ENCODE data around the gene UROC1. TPM values are rescaled to one million over a fixed set of nuclear protein-coding genes. Genes with fewer than 3 reads are reported as not detected.
A peak's percentile ranks its signal among the peaks of the same experiment; 100 is the strongest.

UROC1 gene
- total RNA-seq, 1 experiment from 2014 or later, result not detected

DNA sequence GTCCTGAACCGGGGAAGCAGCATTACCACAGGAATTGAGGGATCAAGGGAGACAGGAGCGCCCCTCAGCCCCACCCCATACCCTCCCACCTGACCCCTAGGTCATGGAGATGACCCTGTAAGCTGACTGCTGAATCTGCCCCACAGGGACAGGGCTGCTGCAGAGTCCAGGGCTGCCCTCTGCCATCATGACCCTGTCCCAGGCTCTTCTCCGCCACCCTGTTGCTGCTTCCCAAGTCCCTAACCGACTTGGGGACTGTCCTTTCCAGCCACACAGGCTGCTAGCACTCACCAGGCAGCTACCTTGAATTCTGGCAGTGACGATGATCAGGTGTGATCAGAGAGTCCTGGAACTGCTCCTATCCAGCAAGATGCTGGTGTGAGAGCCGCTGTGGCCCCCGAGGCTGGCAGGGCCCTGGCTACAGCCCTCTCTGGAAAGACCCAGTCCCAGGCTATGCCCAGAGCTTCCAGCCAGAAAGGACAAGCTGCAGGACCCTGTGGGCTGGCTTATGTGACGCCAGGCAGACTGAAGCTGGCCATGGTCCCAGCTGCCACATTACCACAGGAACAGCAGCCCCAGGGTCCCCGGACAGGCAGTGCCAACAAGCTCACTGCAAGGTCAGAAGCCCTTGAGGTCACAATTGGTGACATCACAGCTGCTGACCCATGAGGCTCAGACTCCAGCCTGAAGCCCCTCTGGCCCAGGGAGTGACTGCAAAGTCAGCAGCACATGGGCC is 40.9 kb upstream of the UROC1 start, which contains the start of gene C3orf22:
Gene C3orf22 (minus strand): TSS at position 597 of the 736 bp plus-strand sequence. CDS start 5,542 bp downstream, outside the sequence.
- no peak within 1 kb of the TSS for H2BK12ac ChIP-seq (ENCODE audit: insufficient read length, low read depth, low read length)
- H3K9ac ChIP-seq (ENCODE audit: extremely low read depth, insufficient read length, low read length), result no peak within 1 kb of the TSS
- H3K23me2 ChIP-seq (ENCODE audit: insufficient read length, low read depth, low read length, poor library complexity, severe bottlenecking), result no peaks in the 10 kb centered on the region
- Mint-ChIP-seq H3K27ac (no peak within 1 kb of the TSS; a peak in 1 of 7 replicates), H3K27me3 (ENCODE audit: low read depth) (no peaks in the 10 kb centered on the region; the same call in none of the 2 replicates), H3K4me3 (no peak within 1 kb of the TSS), H3K36me3 (ENCODE audit: insufficient read depth in 1 of 3, low read depth in 3 of 3) (no peaks in the 10 kb centered on the region), H3K9me3 (peaks cover 0 to 4% of the 10 kb centered on the region in 2 experiments; a peak in 2 of 5 replicates), H3K4me1 (peaks cover 3 to 4% of the 10 kb centered on the region in 2 experiments; a peak in 2 of 4 replicates)
- H3K56ac ChIP-seq (ENCODE audit: insufficient read length, low read depth, low read length), result no peak within 1 kb of the TSS
- no peak within 1 kb of the TSS for H4K91ac ChIP-seq (ENCODE audit: insufficient read length, low read depth, low read length)
- H2BK15ac ChIP-seq (ENCODE audit: low read depth, low read length), result no peak within 1 kb of the TSS
- no peak within 1 kb of the TSS for H3K18ac ChIP-seq (ENCODE audit: insufficient read length, low read depth, low read length)
- H4K20me1 ChIP-seq (ENCODE audit: control insufficient read depth, insufficient read depth, insufficient read length), result no peaks in the 10 kb centered on the region
- H3K4ac ChIP-seq (ENCODE audit: low read depth, low read length), result no peak within 1 kb of the TSS
- no CpG with 5 or more reads among the region's 9 CpGs for WGBS (ENCODE audit: extremely low coverage, insufficient read length, low lambda C conversion rate)
- H3K27me3 ChIP-seq (ENCODE audit: insufficient read depth, low read length), result no peaks in the 10 kb centered on the region
- H2BK20ac ChIP-seq (ENCODE audit: low read depth, low read length, poor library complexity, severe bottlenecking), result no peak within 1 kb of the TSS
- TF ChIP-seq, protein P1, sequence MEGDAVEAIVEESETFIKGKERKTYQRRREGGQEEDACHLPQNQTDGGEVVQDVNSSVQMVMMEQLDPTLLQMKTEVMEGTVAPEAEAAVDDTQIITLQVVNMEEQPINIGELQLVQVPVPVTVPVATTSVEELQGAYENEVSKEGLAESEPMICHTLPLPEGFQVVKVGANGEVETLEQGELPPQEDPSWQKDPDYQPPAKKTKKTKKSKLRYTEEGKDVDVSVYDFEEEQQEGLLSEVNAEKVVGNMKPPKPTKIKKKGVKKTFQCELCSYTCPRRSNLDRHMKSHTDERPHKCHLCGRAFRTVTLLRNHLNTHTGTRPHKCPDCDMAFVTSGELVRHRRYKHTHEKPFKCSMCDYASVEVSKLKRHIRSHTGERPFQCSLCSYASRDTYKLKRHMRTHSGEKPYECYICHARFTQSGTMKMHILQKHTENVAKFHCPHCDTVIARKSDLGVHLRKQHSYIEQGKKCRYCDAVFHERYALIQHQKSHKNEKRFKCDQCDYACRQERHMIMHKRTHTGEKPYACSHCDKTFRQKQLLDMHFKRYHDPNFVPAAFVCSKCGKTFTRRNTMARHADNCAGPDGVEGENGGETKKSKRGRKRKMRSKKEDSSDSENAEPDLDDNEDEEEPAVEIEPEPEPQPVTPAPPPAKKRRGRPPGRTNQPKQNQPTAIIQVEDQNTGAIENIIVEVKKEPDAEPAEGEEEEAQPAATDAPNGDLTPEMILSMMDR (conservative IDR thresholded peaks at IDR 0.05), result no peak
- peak; percentile 24 for DNase-seq
- no peak within 1 kb of the TSS for H3K4me2 ChIP-seq (ENCODE audit: insufficient read depth, insufficient read length, low read length)
- H3K79me1 ChIP-seq (ENCODE audit: insufficient read depth, low read depth, low read length, poor library complexity, severe bottlenecking), result no peaks in the 10 kb centered on the region
- H2BK120ac ChIP-seq (ENCODE audit: low read depth, low read length, poor library complexity, severe bottlenecking), result no peak within 1 kb of the TSS
- no peak within 1 kb of the TSS for H4K8ac ChIP-seq (replicated peaks; ENCODE audit: insufficient read length, low read depth, low read length)
- no peak within 1 kb of the TSS for H2BK5ac ChIP-seq (ENCODE audit: insufficient read length, low read length)
- H3T11ph ChIP-seq (ENCODE audit: low read length), result no peak within 1 kb of the TSS
- no peak within 1 kb of the TSS for H3K14ac ChIP-seq (ENCODE audit: insufficient read depth, low read length)
- H3K9me3 ChIP-seq (ENCODE audit: control insufficient read depth, low read depth, low read length), result no peaks in the 10 kb centered on the region
- no peak within 1 kb of the TSS for H2AFZ ChIP-seq (ENCODE audit: low read length)
- no peak within 1 kb of the TSS for H4K5ac ChIP-seq (ENCODE audit: insufficient read length, low read depth, low read length)
- no peak within 1 kb of the TSS for H3K23ac ChIP-seq (ENCODE audit: insufficient read length, low read depth, low read length)
- H3K79me2 ChIP-seq (ENCODE audit: insufficient read depth, low read length), result no peaks in the 10 kb centered on the region
- H3K27ac ChIP-seq (ENCODE audit: insufficient read length, low read depth, low read length), result no peak within 1 kb of the TSS
- no peaks in the 10 kb centered on the region for H3K4me1 ChIP-seq (ENCODE audit: insufficient read depth, low read length)
- H2AK5ac ChIP-seq (ENCODE audit: insufficient read length, low read length), result no peak within 1 kb of the TSS
